GM12878 (cell line): ENCODE measurements around the gene LRRC23. TPM values are rescaled to one million over a fixed set of nuclear protein-coding genes. Genes with fewer than 3 reads are reported as not detected.
A peak's percentile ranks its signal among the peaks of the same experiment; 100 is the strongest.

Experiments used
- CREB1 ChIP-seq: IDR thresholded peaks from 2 replicates; pipeline ENCODE4 v1.6.1; 2012; ENCODE audit warnings: low read depth, mild to moderate bottlenecking, inconsistent platforms
- ELK1 ChIP-seq: IDR thresholded peaks from 2 replicates; pipeline ENCODE4 v1.6.1; 2012; ENCODE audit warnings: low read depth, low read length, improper control_type of control experiment
- FOXM1 ChIP-seq: IDR thresholded peaks from 2 replicates; pipeline ENCODE4 v1.6.1; 2012; ENCODE audit warnings: low read depth, mild to moderate bottlenecking, inconsistent platforms, low read length, moderate library complexity
- HDAC6 ChIP-seq: fragments of 200-600 bp; sonication (generic); IDR thresholded peaks from one replicate; pipeline ENCODE4 v1.8.0; 2017; ENCODE audit warnings: antibody characterized with exemption; ENCODE audit not compliant: unreplicated experiment
- JUND ChIP-seq: IDR thresholded peaks from 2 replicates; pipeline ENCODE4 v1.6.1; 2012; ENCODE audit warnings: low read depth, mild to moderate bottlenecking, low read length, improper control_type of control experiment, moderate library complexity
- MTA2 ChIP-seq: fragments of 450-650 bp; IDR thresholded peaks from 2 replicates; pipeline ENCODE4 v1.6.1; 2016; ENCODE audit warnings: low read depth, mild to moderate bottlenecking, moderate library complexity
- NR2F1 ChIP-seq: fragments of 450-650 bp; conservative IDR thresholded peaks from 2 replicates; pipeline ENCODE4 v1.6.1; 2017; ENCODE audit warnings: mild to moderate bottlenecking
- POLR2A ChIP-seq: IDR thresholded peaks from 2 replicates; pipeline ENCODE4 v1.6.1; 2011; ENCODE audit warnings: low read depth, mild to moderate bottlenecking, low read length
- PRDM15 ChIP-seq: fragments of 450-650 bp; formaldehyde crosslinking; IDR thresholded peaks from 2 replicates; pipeline ENCODE4 v1.4.0; 2020; ENCODE audit warnings: mild to moderate bottlenecking, moderate library complexity
- SMARCA5 ChIP-seq: fragments of 450-650 bp; IDR thresholded peaks from 2 replicates; pipeline ENCODE4 v1.6.1; 2017; ENCODE audit warnings: mild to moderate bottlenecking
- SREBF1 ChIP-seq: IDR thresholded peaks from 2 replicates; pipeline ENCODE4 v1.6.1; 2012; ENCODE audit warnings: mild to moderate bottlenecking, low read length
- SREBF2 ChIP-seq: IDR thresholded peaks from 2 replicates; pipeline ENCODE4 v1.6.1; 2012; ENCODE audit warnings: mild to moderate bottlenecking, low read length
- SRF ChIP-seq, 2 experiments: IDR thresholded peaks; 2 replicates each; pipeline ENCODE4 v1.6.1; 2011; ENCODE audit warnings: low read depth in 2 of 2, low read length in 2 of 2, mild to moderate bottlenecking in 1 of 2, moderate library complexity in 1 of 2
- STAT1 ChIP-seq: fragments of 450-650 bp; conservative IDR thresholded peaks from 2 replicates; pipeline ENCODE4 v1.6.1; 2014; ENCODE audit warnings: antibody characterized with exemption, mild to moderate bottlenecking
- TCF7 ChIP-seq: IDR thresholded peaks from 2 replicates; pipeline ENCODE4 v1.6.1; 2014; ENCODE audit warnings: antibody characterized with exemption, borderline replicate concordance
- YBX1 ChIP-seq: fragments of 450-650 bp; IDR thresholded peaks from 2 replicates; pipeline ENCODE4 v1.6.1; 2016; ENCODE audit warnings: antibody characterized with exemption
- ZBED1 ChIP-seq: IDR thresholded peaks from 2 replicates; pipeline ENCODE4 v1.6.1; 2016; ENCODE audit warnings: borderline replicate concordance
- ZBTB4 ChIP-seq: fragments of 450-650 bp; formaldehyde crosslinking; IDR thresholded peaks from 2 replicates; pipeline ENCODE4 v1.4.0; 2022; ENCODE audit warnings: mild to moderate bottlenecking, moderate library complexity
- ZNF207 ChIP-seq: fragments of 450-650 bp; IDR thresholded peaks from 2 replicates; pipeline ENCODE4 v1.6.1; 2014; ENCODE audit warnings: antibody characterized with exemption, mild to moderate bottlenecking, borderline replicate concordance
- ZNF274 ChIP-seq: IDR thresholded peaks from one replicate; pipeline ENCODE4 v1.8.0; 2011; ENCODE audit not compliant: insufficient read length, insufficient read depth
- polyA plus RNA-seq, 11 experiments: library from polyadenylated mRNA; depleted of rRNA in 4 of 11; unstranded in 6 of 11; stranded (reverse) in 5 of 11; fragments of >200 nt; fragmentation: Nextera tagmentation in 4 of 11; fragmentation: Illumina TruSeq in 1 of 11; extraction: Ambion mirVana in 4 of 11; extraction: Trizol in 1 of 11; gene quantifications; 1 replicate in 1 of 11; 2 replicates in 10 of 11; pipeline versions ENCODE4 v1.2.1 to v1.2.3, GENCODE V29; 2011 to 2016; ENCODE audit warnings: inconsistent platforms in 2 of 11, missing spikeins in 2 of 11, low read depth in 1 of 11
- total RNA-seq, 4 experiments: library from RNA; depleted of rRNA in 3 of 4; stranded (reverse); fragments of >200 nt in 3 of 4; fragmentation: Illumina TruSeq in 1 of 4; extraction: Trizol in 1 of 4; gene quantifications; 2 replicates each; pipeline versions ENCODE4 v1.2.1 to v1.2.3, GENCODE V29; 2013 to 2021
- TF ChIP-seq, protein P1 (sequence below): IDR thresholded peaks from 2 replicates; pipeline ENCODE4 v1.6.1; 2012; ENCODE audit warnings: low read depth, low read length, improper control_type of control experiment
- TF ChIP-seq, protein P2 (sequence below): fragments of 450-650 bp; IDR thresholded peaks from 2 replicates; pipeline ENCODE4 v1.6.1; 2016; ENCODE audit warnings: mild to moderate bottlenecking

The LRRC23 gene
- total and polyA plus RNA-seq, 10 of the 15 experiments (the other 5 are each of a cell fraction or from before 2014, with no cell fraction given) = 1.4 to 6.9 (median 3.4) TPM

DNA sequence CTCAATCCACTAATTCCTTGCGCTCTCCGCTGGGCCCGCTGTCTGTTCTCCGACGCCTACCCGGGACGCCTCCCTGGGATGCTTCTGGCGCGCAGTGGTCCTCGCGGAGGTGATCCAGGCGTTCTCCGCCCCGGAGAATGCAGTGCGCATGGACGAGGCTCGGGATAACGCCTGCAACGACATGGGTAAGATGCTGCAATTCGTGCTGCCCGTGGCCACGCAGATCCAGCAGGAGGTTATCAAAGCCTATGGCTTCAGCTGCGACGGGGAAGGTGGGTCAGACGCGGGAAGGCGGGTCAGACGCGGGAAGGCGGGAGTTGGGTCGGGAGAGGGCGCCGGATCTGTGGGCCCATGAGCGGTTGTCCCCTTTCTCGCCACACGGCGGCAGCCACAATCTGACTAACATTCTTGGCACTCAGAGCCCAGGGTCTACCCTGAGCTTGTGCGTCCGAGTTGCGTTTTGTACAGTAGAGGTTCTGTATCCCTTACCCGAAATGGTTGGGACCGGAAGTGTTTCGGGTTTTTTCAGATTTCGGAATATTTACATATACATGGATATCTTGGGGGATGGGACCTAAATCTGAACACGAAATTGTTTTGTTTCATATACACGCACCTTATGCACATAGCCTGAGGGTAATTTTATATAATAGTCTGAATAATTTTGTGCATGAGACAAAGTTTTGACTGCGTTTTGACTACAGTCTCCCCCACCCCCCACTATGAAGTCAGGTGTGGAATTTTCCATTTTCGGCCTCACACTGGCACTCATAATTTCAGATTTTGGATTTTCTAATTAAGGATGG, 40.0 kb downstream of the LRRC23 start (continued):
- no peak for TF ChIP-seq FOXM1
- 0 out of 2 replicates have a peak, but pooled peaks have one; percentile 24 for TF ChIP-seq STAT1
- TF ChIP-seq ZNF207 = 0 out of 2 replicates have a peak, but pooled peaks have one; percentile 41
- TF ChIP-seq SREBF1 = no peak
- peak; percentile 72 for TF ChIP-seq SMARCA5
- no peak for TF ChIP-seq JUND
- no peak for TF ChIP-seq ZBTB4
- no peak for TF ChIP-seq HDAC6
- peak; percentile 96 for TF ChIP-seq ELK1
- TF ChIP-seq, protein P1, sequence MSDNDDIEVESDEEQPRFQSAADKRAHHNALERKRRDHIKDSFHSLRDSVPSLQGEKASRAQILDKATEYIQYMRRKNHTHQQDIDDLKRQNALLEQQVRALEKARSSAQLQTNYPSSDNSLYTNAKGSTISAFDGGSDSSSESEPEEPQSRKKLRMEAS = no peak; the same call in 1 of the 2 replicates
- peak; percentile 43; the same call in 1 of the 2 replicates for TF ChIP-seq NR2F1
- TF ChIP-seq YBX1 = no peak
- TF ChIP-seq SRF (IDR thresholded peaks at IDR 0.05; ENCODE audit: low read depth in 2 of 2, low read length in 2 of 2) = peak; percentile 87 to 95
- TF ChIP-seq, protein P2, sequence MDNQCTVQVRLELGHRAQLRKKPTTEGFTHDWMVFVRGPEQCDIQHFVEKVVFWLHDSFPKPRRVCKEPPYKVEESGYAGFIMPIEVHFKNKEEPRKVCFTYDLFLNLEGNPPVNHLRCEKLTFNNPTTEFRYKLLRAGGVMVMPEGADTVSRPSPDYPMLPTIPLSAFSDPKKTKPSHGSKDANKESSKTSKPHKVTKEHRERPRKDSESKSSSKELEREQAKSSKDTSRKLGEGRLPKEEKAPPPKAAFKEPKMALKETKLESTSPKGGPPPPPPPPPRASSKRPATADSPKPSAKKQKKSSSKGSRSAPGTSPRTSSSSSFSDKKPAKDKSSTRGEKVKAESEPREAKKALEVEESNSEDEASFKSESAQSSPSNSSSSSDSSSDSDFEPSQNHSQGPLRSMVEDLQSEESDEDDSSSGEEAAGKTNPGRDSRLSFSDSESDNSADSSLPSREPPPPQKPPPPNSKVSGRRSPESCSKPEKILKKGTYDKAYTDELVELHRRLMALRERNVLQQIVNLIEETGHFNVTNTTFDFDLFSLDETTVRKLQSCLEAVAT = peak; percentile 54; the same call in 1 of the 2 replicates
- no peak for TF ChIP-seq PRDM15 (CRISPR knock-in tag)
- no peak for TF ChIP-seq ZNF274
- no peak for TF ChIP-seq ZBED1
- no peak for TF ChIP-seq SREBF2
- no peak for TF ChIP-seq TCF7
- no peak for TF ChIP-seq CREB1
- peak; percentile 87 for TF ChIP-seq POLR2A
- TF ChIP-seq MTA2 = no peak
